Measurements from ENCODE around the gene CAND2.

Gene CAND2

DNA sequence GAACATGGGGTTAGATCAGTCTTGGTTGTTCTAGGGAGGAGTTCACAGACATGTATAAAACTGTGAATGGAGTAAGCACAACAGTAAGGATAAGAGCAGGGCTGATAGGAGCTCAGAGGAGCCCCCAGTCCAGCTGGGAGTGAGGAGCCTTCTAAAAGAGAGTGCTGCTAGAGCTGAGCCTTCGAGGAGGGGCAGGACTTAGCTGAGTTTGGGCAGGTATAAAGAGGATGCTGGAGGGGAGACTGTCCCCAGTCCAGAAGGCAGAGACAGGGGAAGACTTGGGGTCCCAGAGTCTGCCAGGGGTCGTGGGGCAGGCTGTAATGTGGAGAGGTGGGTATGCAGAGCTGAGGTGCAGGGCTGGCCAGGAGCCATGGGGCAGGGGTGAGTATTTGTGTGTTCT, 12.1 kb downstream of the CAND2 start:
- no peak for DNase-seq

DNA sequence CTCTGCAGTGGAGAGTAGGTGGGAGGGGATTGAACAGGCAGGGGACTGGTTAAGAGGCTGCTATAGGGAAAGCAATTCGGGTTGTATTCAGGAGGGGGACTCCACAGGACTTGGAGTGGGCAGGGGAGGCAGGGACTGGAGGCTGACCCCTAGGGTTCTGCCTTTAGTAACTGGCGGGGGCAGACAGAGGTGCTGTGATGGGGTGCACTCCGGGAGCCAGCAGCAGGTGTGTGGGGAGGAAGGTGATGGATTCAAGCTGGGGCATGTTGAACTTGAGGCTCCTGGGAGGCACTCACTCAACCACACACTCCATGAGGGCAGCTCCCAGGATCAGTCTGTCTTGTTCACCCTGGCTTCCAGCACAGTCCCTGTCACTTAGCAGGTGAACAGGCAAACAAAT, 12.5 kb downstream of the CAND2 start:
- no peak for DNase-seq

DNA sequence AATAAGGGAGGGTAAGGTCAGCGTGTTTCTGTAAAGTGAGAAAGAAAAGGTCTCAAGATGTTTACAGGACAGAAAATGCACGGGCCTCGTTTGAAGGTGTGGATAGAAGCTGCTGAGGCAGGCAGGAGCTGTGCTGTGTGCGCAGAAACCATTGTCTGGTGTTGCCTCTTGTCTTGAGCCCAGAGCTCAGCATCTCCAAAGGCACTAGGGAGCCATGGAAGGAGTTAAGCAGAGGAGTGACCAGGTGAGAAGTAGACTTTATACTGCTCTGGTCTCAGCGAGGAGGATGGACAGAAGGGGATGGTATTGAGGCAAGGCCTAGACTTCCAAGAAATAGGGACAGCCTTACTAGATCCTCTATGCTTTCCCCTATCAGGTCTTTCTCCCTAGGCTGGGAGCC, 13.0 kb downstream of the CAND2 start:
- no peak for DNase-seq

DNA sequence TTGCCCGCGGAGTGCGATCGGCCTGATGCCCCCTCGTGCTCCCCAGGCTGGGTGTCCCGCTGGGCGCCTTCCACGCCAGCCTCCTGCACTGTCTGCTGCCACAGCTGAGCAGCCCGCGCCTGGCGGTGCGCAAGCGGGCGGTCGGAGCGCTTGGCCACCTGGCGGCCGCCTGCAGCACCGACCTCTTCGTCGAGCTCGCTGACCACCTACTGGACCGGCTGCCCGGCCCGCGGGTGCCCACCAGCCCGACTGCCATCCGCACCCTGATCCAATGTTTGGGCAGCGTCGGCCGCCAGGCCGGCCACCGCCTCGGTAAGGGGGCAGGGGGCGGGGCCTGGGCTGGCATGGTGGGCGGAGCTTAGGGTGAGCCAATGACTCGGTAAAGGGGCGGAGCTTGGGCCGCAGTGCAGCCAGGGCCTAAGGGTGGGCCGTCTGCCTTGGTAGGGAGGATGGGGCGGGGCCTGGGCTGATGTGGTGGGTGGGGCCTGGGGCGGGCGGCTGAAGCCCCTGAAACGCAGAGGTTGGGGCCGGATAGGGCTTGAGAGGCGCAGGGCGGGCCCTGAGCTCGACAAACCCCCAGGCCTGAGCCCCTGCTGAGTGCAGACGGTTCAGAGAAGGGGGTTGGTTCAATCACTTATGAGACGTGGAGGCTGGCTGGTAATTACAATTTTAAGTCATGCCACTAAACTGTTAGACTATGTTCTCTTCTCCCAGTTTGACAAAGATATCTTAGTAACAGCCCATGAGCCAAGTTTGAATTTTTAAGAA, 13.7 kb downstream of the CAND2 start:
- DNase-seq: no peak

DNA sequence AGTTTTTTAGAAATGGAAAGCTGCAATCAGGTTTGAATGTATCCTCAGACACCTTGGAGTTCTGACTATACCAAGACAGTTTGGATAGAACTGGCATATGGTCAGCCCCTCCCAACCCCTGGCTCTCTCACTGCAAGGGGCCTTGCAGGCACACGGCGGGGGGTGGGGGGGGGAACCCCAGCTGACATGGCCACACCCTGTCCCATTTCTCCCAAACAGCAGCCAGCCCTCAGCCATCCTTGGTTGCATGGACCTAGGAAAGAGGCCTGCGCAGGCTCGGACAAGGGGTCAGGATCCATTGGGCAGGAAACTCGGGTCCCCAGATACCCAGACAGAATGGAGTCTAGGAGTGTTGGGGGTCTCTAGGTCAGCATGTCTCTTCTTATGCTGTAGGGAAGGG, 14.5 kb downstream of the CAND2 start:
- DNase-seq: no peak

DNA sequence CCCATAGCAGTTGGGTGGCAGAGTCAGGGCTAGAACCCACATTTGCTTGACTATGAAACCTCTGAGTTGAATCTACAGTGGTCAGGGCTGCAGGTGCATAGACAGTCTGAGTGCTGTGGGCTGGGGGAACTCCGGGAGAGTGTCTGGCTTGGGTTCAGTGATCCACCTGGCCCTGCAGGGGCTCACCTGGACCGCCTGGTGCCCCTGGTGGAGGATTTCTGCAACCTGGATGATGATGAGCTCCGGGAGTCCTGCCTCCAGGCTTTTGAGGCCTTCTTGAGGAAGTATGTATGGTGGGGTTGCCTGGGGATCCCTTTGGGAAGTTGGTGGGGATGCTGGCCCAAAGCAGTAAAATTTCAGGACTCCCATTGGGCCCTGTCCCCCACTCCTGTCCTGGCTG, 16.3 kb downstream of the CAND2 start:
- DNase-seq: no peak

DNA sequence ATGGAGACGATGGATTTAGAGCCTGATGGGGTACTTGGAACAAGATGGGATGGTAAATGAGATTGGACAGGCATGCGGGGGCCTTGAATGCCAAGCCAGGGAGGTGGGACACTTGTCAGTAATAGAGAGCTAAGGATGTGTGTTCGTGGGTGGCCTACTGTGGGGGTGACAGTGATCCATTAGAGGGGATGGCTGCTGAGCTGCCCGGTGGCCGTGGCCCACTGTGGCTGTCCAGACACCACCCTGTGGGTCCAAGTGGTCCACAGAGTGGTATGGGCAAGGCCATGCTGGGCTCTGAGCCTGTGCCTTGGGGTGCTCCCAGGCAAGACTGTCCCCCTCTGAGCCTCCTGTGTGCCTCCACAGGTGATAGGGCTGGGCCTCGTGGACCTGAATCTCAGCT, 17.5 kb downstream of the CAND2 start:
- no peak for DNase-seq

DNA sequence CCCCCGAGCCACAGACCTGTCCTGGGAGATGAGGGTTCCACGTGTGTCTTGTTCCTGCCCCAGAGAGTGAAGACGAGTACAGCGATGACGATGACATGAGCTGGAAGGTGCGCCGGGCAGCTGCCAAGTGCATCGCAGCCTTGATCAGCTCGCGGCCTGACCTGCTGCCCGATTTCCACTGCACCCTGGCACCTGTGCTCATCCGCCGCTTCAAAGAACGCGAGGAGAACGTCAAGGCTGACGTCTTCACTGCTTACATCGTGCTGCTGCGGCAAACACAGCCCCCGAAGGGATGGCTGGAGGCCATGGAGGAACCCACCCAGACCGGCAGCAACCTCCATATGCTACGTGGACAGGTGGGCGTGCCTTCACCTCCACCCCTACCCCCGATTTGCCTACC, 18.6 kb downstream of the CAND2 start:
- DNase-seq: no peak

DNA sequence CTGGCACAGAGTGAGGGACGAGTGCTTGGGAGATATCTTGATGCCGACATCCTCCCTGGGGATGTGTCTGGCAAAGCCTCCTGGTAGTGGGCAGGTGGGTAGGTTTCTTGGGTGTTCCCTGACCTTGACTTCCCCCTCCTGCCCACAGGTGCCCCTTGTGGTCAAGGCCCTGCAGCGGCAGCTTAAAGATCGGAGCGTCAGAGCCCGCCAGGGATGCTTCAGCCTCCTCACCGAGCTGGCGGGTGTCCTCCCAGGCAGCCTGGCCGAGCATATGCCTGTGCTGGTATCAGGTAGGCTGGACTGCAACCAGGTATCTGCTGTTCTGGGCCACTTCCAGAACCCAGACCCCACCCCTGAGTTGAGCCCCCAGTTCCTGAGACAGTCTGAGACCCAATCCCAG, 19.2 kb downstream of the CAND2 start:
- DNase-seq: no peak

DNA sequence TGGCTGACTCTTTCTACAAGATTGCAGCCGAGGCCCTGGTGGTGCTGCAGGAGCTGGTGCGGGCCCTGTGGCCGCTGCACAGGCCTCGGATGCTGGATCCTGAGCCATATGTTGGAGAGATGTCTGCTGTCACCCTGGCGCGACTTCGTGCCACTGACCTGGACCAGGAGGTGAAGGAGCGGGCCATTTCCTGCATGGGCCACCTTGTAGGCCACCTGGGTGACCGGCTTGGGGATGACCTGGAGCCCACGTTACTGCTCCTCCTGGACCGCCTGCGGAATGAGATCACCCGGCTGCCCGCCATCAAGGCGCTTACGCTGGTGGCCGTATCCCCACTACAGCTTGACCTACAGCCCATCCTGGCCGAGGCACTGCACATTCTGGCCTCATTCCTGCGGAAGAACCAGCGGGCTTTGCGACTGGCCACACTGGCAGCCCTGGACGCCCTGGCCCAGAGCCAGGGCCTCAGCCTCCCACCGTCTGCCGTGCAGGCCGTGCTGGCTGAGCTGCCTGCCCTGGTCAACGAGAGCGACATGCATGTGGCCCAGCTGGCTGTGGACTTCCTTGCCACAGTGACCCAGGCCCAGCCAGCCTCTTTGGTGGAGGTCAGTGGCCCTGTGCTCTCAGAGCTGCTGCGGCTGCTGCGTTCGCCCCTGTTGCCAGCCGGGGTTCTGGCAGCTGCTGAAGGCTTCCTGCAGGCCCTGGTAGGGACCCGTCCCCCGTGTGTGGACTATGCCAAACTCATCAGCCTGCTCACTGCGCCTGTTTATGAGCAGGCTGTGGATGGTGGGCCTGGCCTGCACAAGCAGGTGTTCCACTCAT, 20.3 kb downstream of the CAND2 start:
- no peak for DNase-seq

DNA sequence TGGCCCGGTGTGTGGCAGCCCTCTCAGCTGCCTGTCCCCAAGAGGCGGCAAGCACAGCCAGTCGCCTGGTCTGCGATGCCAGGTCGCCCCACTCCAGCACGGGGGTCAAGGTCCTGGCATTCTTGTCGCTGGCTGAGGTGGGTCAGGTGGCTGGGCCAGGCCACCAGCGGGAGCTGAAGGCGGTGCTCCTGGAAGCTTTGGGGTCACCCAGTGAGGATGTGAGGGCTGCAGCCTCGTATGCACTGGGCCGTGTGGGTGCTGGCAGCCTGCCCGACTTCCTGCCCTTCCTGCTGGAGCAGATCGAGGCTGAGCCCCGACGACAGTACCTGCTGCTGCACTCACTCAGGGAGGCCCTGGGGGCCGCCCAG, 20.8 kb downstream of the CAND2 start:
- DNase-seq: no peak

DNA sequence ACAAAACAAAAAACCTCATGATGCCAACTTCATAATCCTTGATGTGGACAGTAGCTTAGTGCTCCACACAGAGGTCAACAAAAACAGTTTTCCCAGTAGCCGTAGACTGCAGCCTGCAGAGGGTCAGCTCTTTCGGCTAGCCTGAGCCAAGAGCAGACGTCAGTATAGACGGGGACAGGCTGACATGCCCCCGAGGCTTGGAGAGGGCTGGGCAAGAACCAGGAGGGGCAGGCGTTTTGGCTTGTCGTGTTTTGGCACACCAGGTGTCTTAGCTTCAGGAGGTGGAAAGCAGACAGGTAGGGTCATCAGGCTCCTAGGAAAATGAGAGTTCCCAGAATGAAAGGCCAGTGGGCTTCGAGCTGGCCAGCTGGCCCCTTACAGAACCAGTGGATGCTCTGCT, 21.8 kb downstream of the CAND2 start:
- no peak for DNase-seq

DNA sequence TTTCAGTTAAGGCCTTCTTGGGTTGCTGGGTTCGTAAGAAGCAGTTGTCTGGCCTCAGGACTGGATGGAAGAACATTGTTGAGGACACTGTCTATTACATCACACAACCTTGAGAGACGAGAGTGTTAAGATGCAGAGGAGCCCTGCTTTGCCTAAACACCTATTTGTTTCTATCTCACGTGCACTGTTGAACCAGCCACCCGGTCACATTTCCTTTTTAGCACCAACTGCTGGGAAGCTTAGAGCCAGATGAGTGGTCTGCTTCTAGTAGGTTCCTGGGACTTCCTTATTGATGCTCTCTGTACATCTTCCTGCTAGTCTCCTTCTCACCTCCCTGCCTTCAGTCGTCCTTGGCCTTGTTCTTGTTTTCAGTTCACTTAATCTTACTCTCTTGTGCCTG, 22.3 kb downstream of the CAND2 start:
- no peak for DNase-seq

DNA sequence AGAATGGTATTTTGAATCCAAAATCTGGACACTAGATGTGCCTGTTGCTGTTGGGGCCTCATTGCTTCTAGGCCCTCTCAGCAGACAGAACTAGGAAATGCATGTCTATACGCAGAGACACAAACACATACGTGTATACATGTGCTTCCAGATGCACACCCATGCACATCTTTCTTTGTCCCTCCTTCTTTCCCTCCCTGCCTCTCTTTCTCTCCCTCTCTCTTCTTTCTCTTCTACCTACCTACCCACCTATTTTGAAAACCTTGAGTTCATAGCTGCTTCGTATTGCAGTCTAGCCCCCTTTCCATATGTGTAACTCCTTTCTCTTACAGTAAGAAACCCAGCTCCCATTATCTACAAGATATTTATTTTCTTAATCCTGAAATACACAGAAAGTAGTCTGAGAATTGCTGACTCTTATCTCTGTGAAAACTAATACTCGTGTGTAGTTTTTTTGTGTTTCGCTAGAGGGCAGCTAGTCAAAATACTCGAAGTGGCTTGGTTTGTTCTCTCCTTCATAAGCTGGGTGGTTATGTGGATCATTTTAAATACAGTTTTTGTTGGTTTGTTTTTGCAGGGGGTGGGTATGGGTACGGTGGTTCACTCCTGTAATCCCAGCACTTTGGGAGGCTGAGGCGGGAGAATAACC, 26.4 kb downstream of the CAND2 start:
- no peak for DNase-seq

DNA sequence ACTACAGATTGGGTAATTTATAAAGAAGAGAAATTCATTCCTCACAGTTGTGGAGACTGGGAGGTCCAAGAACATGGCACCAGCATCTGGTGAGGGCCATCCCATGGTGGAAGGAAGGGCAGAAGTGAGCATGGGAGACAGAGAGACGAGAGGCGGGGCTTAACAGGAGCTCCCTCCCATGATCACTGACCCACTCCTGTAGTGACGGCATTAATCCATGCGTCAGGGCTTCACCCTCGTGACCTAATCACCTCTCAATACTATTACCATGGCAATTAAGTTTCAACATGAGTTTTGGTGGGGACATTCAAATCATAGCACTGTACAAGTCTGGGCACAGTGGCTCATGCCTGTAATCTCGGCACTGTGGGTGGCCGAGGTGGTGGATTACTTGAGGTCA, 27.8 kb downstream of the CAND2 start:
- no peak for DNase-seq

DNA sequence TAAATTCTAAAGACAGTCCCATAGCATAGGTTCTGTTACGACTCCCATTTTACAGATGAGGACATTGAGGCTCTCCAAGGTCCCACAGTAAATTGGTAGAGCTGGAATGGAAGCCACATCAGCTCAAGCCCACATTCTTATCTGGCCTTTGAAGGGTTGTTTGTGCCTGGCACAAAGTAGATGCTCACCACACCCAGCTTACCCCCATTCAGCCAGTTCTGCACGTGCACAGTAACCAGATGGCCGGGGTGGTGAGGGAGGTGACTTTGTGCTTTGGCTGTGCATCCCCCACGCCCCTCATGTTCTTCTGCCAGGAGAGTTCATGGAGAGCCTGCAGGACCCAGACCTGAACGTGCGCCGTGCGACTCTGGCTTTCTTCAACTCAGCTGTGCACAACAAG, 28.7 kb downstream of the CAND2 start:
- no peak for DNase-seq

DNA sequence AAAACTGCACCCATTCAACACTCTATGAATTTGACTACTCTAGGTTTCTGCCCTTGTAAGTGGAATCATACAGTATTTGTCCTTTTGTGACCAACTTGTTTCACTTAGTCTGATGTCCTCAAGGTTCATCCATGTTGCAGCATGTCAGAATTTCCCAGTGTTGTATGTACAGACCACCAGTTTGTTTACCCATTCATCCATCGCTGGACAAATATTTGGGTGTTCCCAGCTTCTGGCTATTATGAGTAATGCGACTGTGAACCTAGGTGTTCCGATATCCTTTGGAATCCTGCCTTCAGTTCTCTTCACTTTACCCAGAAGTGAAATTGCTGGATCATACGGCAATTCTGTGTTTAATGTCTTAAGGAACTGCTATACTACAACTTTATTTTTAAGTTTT, 32.3 kb downstream of the CAND2 start:
- DNase-seq: no peak

DNA sequence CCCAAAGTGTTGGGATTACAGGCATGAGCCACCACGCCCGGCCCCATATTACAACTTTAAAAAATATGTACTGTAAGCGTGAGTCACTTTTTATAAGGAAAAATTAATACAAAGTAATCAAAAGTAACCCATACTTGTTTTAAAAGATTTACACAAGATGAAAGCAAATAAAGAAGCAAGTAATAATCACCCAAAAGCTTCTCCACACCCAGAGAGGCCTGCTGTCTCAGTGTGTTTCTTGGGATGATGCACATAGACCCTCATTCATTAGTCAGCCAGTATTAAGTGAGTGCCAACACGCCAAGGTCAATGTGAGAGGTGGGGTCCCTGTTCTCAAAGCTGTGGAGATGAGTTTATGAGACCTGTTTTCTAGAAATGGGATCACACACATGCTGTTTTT, 32.9 kb downstream of the CAND2 start:
- DNase-seq: no peak

DNA sequence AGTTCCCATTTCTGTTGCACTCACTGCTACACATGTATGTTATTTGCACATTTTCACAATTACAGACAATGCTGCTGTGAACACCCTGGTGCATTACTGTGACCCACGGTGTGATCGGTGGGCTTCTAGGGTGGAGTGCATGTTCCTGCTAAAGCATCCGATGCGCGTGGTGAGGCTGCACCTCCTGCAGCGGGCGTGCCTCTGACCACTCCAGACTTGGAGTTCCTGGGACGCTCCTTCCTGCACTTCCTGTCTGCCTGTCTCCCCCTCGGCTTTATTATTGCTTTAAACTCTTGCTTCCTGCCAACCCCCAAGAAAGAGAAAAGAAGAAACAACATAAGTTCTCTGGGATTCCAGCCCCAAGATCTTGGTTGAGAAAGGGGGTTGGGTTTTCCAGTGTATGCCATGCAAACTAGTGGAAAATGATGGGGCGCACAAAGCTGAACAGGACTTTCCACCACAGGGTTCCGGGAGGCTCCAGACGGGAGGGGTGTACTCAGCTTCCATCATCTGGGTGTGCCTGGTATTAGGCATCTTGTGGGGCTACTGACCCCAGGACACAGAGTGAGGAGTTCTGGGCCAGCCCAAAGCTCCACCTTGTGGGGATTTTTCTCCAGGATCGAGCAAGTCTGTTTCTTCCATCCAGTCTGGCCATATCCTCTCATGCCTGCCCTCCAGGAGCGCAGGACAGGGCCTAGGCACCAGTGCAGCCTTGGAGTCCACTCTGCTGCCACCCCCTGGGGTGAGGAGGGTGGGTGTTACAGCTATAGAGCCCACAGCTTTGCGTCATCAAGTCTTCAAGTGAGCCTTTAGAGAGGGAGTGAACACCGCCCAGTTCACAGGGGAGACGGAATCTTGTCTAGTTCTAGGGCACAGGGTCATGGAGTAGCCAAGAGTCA, 33.7 kb downstream of the CAND2 start:
- DNase-seq: no peak

DNA sequence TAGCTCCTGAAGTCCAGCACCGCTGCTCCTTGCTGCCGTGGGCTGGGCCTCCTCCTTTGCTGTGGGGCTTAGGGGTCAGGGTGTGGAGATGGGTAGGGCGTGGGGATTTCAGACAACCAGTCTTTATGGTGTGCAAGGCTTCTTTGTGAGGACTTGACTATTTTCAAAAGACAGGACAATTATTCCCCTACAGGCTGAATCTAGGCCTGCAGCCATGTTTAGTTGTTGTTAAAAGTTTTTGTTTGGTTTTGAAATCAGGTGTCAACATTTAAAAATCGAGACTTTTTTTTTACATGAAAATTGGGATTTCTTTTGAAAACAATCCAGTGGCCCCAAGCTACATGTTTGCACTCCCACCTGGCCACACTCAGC, 34.3 kb downstream of the CAND2 start:
- no peak for DNase-seq

DNA sequence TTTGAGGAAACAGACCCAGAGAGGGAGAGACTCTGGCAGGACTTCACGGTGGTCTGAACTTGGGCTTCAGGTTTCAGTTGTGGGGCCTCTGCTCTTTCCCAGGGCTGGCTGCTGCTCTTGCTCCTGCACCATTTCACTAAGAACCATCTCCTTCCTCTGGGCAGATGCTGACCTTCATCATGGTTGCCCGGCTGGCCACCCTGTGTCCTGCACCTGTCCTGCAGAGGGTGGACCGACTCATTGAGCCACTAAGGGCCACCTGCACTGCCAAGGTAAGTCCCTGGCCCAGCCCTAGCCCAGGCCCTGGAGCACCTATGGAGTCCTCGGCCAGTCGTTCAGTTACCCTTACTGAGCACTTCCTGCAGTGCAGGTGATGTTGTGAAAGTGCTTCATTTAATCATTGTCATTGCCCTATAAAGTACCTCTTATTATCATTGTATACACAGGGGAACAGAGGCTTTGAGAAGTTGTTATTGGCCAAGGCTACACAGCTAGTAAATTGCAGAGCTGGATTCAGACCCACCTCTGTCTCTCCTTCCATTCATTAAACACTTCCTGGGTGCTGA, 34.9 kb downstream of the CAND2 start:
- no peak for DNase-seq

DNA sequence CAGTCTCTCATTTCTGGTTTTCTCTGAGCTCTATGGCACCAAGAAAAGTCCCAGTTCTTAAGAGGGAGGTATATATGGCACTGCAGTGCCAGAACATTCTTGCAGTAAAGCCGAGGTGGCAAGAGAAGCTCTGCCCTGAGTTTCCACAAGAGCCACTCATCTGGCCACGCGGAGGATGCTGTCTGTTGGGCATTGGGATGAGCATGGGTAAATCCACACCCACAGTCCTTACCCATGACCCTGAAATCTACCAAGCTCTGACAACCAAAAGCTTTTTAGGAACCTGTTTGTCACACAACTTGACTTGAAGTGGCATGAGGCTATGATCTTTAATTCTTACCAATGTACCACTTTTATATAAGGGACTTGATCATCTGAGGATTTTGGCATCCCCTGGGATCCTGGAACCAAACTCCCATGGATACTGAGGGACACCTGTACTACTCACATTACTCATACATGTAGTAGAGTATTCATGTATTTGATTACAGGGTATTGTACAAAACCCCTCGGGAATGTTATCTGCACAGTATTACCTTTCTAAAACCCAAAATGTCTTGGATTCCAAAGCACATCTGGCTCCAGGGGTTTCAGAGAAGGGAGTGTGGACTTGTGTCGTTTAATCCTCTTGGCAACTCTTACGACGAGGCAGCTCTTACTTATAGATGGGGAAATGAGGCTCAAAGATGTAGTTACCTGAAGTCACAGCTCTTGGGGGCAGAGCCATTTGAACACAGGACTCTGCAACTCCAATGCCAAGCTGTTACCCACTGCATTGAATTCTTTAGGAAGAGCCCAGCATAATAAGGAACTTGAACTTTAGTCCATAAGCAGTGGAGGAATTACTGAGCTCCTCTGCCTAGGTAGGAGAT, 36.1 kb downstream of the CAND2 start:
- DNase-seq: no peak
